OCI-LY7 (cell line): Measurements from ENCODE around the gene SCLY. TPM values are rescaled to one million over a fixed set of nuclear protein-coding genes. Genes with fewer than 3 reads are reported as not detected.

Source experiments
- BruUV-seq: library from RNA; stranded (reverse); fragments of 400-500 nt; replicated peaks from 2 replicates; lab custom pipeline; 2021; lab: Mats Ljungman, UMichigan
- CTCF ChIA-PET: fragments of 300-600 bp; sonication (Branson Sonifier 250); formaldehyde crosslinking; loops from one replicate; lab custom pipeline; 2022; ENCODE audit warnings: antibody characterized with exemption; ENCODE audit not compliant: unreplicated experiment; lab: Charles Lee
- POLR2A ChIA-PET: fragments of 300-600 bp; sonication (Branson Sonifier 250); formaldehyde crosslinking; loops from one replicate; lab custom pipeline; 2022; ENCODE audit warnings: antibody characterized with exemption; lab: Charles Lee
- DNase-seq: peaks from one replicate; pipeline ENCODE4 v3.0.0-alpha.2; 2015; ENCODE audit warnings: low spot score
- H2AFZ ChIP-seq: fragments of 200-600 bp; sonication (generic), shearing (Covaris generic); 2 replicates; pipeline ENCODE4 v1.6.1; 2014; ENCODE audit warnings: mild to moderate bottlenecking, antibody characterized with exemption, low read length, moderate library complexity
- H3K27ac ChIP-seq: fragments of 200-600 bp; sonication (generic); 2 replicates; pipeline ENCODE4 v1.5.1; 2014; ENCODE audit warnings: mixed run types, low read depth, mild to moderate bottlenecking, moderate library complexity, low read length, inconsistent platforms; ENCODE audit not compliant: poor library complexity, severe bottlenecking
- H3K36me3 ChIP-seq: fragments of 200-600 bp; sonication (generic); 2 replicates; pipeline ENCODE4 v1.6.1; 2014; ENCODE audit warnings: mild to moderate bottlenecking, antibody characterized with exemption, low read length, moderate library complexity, mixed read lengths; ENCODE audit not compliant: insufficient read depth
- H3K4me1 ChIP-seq: fragments of 200-600 bp; sonication (generic); 2 replicates; pipeline ENCODE4 v1.5.1; 2014; ENCODE audit warnings: mild to moderate bottlenecking, low read length; ENCODE audit not compliant: insufficient read depth, poor library complexity, severe bottlenecking
- H3K4me2 ChIP-seq: fragments of 200-600 bp; sonication (generic); 2 replicates; pipeline ENCODE4 v1.6.1; 2014; ENCODE audit warnings: mild to moderate bottlenecking, low read length
- H3K4me3 ChIP-seq: fragments of 200-600 bp; sonication (generic); 2 replicates; pipeline ENCODE4 v1.5.1; 2014; ENCODE audit warnings: mild to moderate bottlenecking, low read depth, low read length; ENCODE audit not compliant: poor library complexity, severe bottlenecking
- H3K79me2 ChIP-seq: fragments of 200-600 bp; sonication (generic); 2 replicates; pipeline ENCODE4 v1.6.1; 2016; ENCODE audit warnings: low read depth, mild to moderate bottlenecking, low read length, moderate library complexity, mixed read lengths; ENCODE audit not compliant: insufficient read depth
- H3K9me2 ChIP-seq: fragments of 200-600 bp; sonication (generic); 2 replicates; pipeline ENCODE4 v1.6.1; 2016; ENCODE audit warnings: mild to moderate bottlenecking, low read length, mixed read lengths; ENCODE audit not compliant: insufficient read depth
- H3K9me3 ChIP-seq: fragments of 200-600 bp; sonication (generic); 2 replicates; pipeline ENCODE4 v1.6.1; 2014; ENCODE audit warnings: mild to moderate bottlenecking, mixed run types, low read length, mixed read lengths
- H4K20me1 ChIP-seq: fragments of 200-600 bp; sonication (generic); 2 replicates; pipeline ENCODE4 v1.6.1; 2014; ENCODE audit warnings: mild to moderate bottlenecking, antibody characterized with exemption, low read length, moderate library complexity, mixed read lengths; ENCODE audit not compliant: insufficient read depth
- CTCF ChIP-seq: fragments of 200-600 bp; sonication (generic); conservative IDR thresholded peaks from 2 replicates; pipeline ENCODE4 v1.5.1; 2014; ENCODE audit warnings: mild to moderate bottlenecking, antibody characterized with exemption, low read length, moderate library complexity, mixed read lengths
- EZH2phosphoT487 ChIP-seq: fragments of 200-600 bp; sonication (generic); IDR thresholded peaks from 2 replicates; pipeline ENCODE4 v1.6.1; 2018; ENCODE audit warnings: low read depth, borderline replicate concordance, mild to moderate bottlenecking, mixed run types, antibody characterized with exemption, low read length, moderate library complexity, mixed read lengths
- intact Hi-C: fragments of 100-400 bp; cut with micrococcal nuclease; formaldehyde crosslinking; loops from one replicate; pipeline ENCODE4 v1.10.0; 2022; ENCODE audit not compliant: unreplicated experiment
- total RNA-seq, 2 experiments: library from RNA; depleted of rRNA in 1 of 2; stranded (reverse); fragments of >200 nt in 1 of 2; shearing (Covaris generic) in 1 of 2; gene quantifications; 2 replicates each; pipeline ENCODE4 v1.2.3, GENCODE V29; 2014 to 2022

SCLY gene
- total RNA-seq, 2 experiments from 2014 or later, result 29.9 to 41.7 TPM

- ChIA-PET POLR2A (no interaction called here), CTCF (no interaction called here)
- Histone ChIP-seq H4K20me1 (no peaks in the 10 kb centered on the region), H2AFZ (no peak overlapping the region), H3K9me3 (peaks cover 9% of the 10 kb centered on the region; the same call in 1 of the 2 replicates), H3K27ac (no peak overlapping the region), H3K9me2 (no peaks in the 10 kb centered on the region), H3K79me2 (no peaks in the 10 kb centered on the region), H3K4me1 (peaks cover 4% of the 10 kb centered on the region), H3K4me2 (no peak overlapping the region), H3K4me3 (no peak overlapping the region), H3K36me3 (peaks cover 54% of the 10 kb centered on the region)
- intact Hi-C loops, result no loop called here
- no peak for DNase-seq
- TF ChIP-seq EZH2phosphoT487, result no peak
- no peak for TF ChIP-seq CTCF
- no TSS peak for BruUV-seq
Observed at GRCh38 chr2:238082151-238082550, 21.4 kb downstream of the SCLY start.

- no TSS peak for BruUV-seq
- ChIA-PET CTCF (no interaction called here), POLR2A (no interaction called here)
- Histone ChIP-seq H3K9me2 (no peaks in the 10 kb centered on the region), H3K4me2 (no peak overlapping the region), H3K4me1 (peaks cover 10% of the 10 kb centered on the region), H3K4me3 (no peak overlapping the region), H3K36me3 (peaks cover 54% of the 10 kb centered on the region), H3K27ac (no peak overlapping the region), H3K9me3 (peaks cover 9% of the 10 kb centered on the region; the same call in 1 of the 2 replicates), H4K20me1 (no peaks in the 10 kb centered on the region), H2AFZ (no peak overlapping the region), H3K79me2 (no peaks in the 10 kb centered on the region)
- TF ChIP-seq EZH2phosphoT487 (no peak), CTCF (no peak)
- intact Hi-C loops, result no loop called here
- no peak for DNase-seq
Observed at GRCh38 chr2:238082827-238083226, 22.0 kb downstream of the SCLY start.

GRCh38 chr2:238083919-238084318, 23.1 kb downstream of the SCLY start:
- Histone ChIP-seq H3K4me1 (peaks cover 10% of the 10 kb centered on the region), H3K4me2 (no peak overlapping the region), H3K36me3 (peaks cover 54% of the 10 kb centered on the region), H4K20me1 (no peaks in the 10 kb centered on the region), H3K9me3 (peaks cover 9% of the 10 kb centered on the region; the same call in 1 of the 2 replicates), H3K79me2 (no peaks in the 10 kb centered on the region), H3K9me2 (no peaks in the 10 kb centered on the region), H3K27ac (no peak overlapping the region), H3K4me3 (no peak overlapping the region), H2AFZ (no peak overlapping the region)
- ChIA-PET POLR2A (no interaction called here), CTCF (no interaction called here)
- BruUV-seq, result no TSS peak
- DNase-seq, result no peak
- no peak for TF ChIP-seq EZH2phosphoT487
- no peak for TF ChIP-seq CTCF
- intact Hi-C loops, result no loop called here
